ENCODE results near the gene NPTX2.

NPTX2 gene

GRCh38 chr7:98619450-98620321 is 2.6 kb downstream of the NPTX2 start:
- no peak for DNase-seq

GRCh38 chr7:98621573-98622482 is 4.7 kb downstream of the NPTX2 start:
- no peak for DNase-seq

- DNase-seq: no peak
Measured at GRCh38 chr7:98622926-98623325, 5.8 kb downstream of the NPTX2 start.

- DNase-seq: no peak
Measured at GRCh38 chr7:98624846-98625420, 7.8 kb downstream of the NPTX2 start.

GRCh38 chr7:98626460-98627412 is 9.7 kb downstream of the NPTX2 start:
- no peak for DNase-seq

- no peak for DNase-seq
Measured at GRCh38 chr7:98627413-98627790, 10.3 kb downstream of the NPTX2 start.

- DNase-seq: no peak
Measured at GRCh38 chr7:98628418-98628817, 11.3 kb downstream of the NPTX2 start.

GRCh38 chr7:98629001-98629431 is 11.9 kb downstream of the NPTX2 start:
- no peak for DNase-seq

GRCh38 chr7:98630149-98630548 is 13.1 kb downstream of the NPTX2 start:
- DNase-seq: no peak

GRCh38 chr7:98630770-98631169 is 13.7 kb downstream of the NPTX2 start:
- no peak for DNase-seq

GRCh38 chr7:98638853-98639252 is 21.8 kb downstream of the NPTX2 start:
- DNase-seq: no peak

GRCh38 chr7:98640375-98640774 is 23.3 kb downstream of the NPTX2 start:
- DNase-seq: no peak

GRCh38 chr7:98641646-98642500 is 24.8 kb downstream of the NPTX2 start:
- no peak for DNase-seq

GRCh38 chr7:98643236-98643985 is 26.3 kb downstream of the NPTX2 start:
- DNase-seq: no peak

- DNase-seq: no peak
Measured at GRCh38 chr7:98646465-98646864, 29.4 kb downstream of the NPTX2 start.

GRCh38 chr7:98647326-98647725 is 30.2 kb downstream of the NPTX2 start:
- DNase-seq: no peak

GRCh38 chr7:98651760-98652159 is 34.7 kb downstream of the NPTX2 start:
- no peak for DNase-seq

GRCh38 chr7:98653601-98654310 is 36.7 kb downstream of the NPTX2 start:
- DNase-seq: no peak

- no peak for DNase-seq
Measured at GRCh38 chr7:98654524-98655272, 37.6 kb downstream of the NPTX2 start.

Measured in NCI-H774 (cell line).